Fibroblast of villous mesenchyme (primary cell): ENCODE results near the gene GPR15LG. TPM values are rescaled to one million over a fixed set of nuclear protein-coding genes. Genes with fewer than 3 reads are reported as not detected.

Experiments
- DNase-seq: peaks from one replicate; pipeline ENCODE4 v3.0.0-alpha.2; 2010; ENCODE audit warnings: low read depth
- H3K4me3 ChIP-seq: 2 replicates; pipeline ENCODE4 v1.5.1; 2011; ENCODE audit warnings: low read depth, mild to moderate bottlenecking, low read length
- total RNA-seq: library from RNA; depleted of rRNA; stranded (reverse); fragments of >200 nt; gene quantifications from 2 replicates; pipeline ENCODE4 v1.2.3, GENCODE V29; 2012
- TF ChIP-seq, protein P1 (sequence below): IDR thresholded peaks from 2 replicates; pipeline ENCODE4 v1.5.1; 2012; ENCODE audit warnings: low read depth, mild to moderate bottlenecking, low read length; ENCODE audit not compliant: insufficient read depth

GPR15LG gene
- total RNA-seq, 1 donor = not detected

DNA sequence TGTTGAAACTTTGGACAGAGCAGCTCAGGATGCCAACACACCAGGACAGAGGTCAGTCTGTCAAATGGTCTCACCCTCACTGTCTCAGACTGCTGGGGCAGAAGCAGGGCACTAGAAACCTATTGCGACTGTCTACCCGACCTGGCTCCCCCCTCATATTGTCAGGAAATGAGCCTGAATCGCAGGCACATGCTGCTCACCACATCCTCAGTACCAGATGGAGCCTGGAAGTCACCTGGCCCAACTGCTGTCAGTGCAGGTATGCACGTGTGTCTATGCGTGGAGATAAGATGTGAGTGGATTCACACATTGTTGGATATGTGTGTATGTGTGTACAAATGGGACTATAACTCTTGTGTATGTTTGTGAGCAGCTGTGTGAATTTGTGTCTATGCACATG is 17.5 kb downstream of the GPR15LG start:
- DNase-seq = no peak
- TF ChIP-seq, protein P1, sequence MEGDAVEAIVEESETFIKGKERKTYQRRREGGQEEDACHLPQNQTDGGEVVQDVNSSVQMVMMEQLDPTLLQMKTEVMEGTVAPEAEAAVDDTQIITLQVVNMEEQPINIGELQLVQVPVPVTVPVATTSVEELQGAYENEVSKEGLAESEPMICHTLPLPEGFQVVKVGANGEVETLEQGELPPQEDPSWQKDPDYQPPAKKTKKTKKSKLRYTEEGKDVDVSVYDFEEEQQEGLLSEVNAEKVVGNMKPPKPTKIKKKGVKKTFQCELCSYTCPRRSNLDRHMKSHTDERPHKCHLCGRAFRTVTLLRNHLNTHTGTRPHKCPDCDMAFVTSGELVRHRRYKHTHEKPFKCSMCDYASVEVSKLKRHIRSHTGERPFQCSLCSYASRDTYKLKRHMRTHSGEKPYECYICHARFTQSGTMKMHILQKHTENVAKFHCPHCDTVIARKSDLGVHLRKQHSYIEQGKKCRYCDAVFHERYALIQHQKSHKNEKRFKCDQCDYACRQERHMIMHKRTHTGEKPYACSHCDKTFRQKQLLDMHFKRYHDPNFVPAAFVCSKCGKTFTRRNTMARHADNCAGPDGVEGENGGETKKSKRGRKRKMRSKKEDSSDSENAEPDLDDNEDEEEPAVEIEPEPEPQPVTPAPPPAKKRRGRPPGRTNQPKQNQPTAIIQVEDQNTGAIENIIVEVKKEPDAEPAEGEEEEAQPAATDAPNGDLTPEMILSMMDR = no peak
- H3K4me3 ChIP-seq = no peak overlapping the region

DNA sequence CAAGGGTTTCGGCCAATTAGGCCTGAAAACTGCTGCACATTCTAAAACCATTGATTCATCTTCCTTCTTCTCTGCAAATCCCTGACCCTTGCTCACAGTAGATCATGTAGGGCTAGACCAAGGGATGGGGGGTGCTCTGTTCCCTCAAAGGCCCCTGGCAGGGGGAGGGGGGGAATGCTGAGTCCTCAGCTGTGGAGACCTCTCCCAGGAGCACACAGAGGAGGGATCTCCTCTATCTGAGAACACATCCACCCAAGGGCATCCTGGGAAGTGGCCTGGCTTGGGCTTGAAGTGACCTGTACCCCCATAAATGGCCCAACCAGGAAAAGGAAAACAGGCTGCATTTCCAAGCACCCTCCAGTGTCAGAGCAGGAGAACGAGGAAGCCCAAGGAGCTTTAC is 19.7 kb downstream of the GPR15LG start:
- TF ChIP-seq, protein P1 = no peak
- H3K4me3 ChIP-seq = no peak overlapping the region
- DNase-seq = no peak

DNA sequence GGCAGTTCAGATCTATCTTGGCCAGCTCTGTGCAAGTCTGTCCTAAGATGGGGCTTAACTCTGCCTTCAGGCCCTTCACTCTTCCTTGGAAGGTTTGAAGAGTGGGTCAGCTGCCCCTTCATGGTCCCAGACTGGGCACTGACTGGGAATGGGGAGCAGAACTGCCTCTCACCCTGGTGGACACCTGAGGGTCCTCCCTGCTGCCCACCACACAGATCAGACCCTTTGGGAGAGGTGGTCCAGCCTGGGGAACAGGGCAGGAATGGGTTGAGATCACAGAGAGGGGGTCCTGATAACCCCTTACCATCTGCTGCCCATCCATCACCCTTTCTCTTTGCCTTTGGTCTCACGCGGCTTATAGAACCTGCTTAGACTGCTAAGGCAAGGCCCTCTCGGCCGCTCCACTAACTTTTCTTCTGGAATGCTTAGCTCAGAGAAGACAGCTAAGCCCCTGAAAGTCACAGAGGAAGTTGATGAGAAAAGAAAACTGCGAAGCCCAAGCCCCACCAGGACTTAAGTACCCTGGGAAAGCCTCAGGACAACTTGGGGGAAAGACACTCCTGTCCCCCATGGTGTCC is 20.3 kb downstream of the GPR15LG start:
- TF ChIP-seq, protein P1 = no peak
- peak overlapping the region; percentile 21 for H3K4me3 ChIP-seq
- peak; percentile 3 for DNase-seq

DNA sequence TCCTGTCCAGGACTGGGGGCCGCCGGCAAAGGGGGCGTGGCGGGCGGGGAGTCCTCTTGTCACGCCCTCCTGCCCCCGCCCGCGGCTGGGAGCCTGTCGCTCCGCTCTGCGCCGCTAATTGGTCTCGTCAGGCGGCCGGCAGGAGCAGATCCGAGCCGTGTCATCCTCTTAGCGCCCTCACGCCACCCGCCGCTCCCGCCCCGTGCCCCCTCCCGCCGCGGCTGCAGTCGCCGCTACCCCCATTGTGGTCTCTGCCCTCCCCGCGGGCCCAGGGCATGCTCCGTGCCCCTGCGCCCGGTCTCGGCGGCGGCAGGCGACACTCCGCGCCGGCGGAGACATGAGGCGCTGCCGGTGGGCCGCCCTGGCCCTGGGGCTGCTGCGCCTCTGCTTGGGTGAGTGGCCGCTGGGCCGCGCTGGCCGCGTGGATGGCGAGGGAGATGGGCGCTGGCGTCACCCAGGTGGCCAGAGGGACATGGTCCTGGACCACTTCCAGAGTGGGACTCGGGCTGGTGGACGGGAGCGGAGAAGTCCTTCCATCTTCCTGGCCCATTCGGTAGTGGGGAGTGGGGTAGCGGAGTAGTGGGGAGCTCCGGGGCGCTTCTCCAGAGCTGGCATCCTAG is 20.9 kb downstream of the GPR15LG start, which contains the start of gene CDHR1:
Gene CDHR1 (plus strand): TSS at position 114 of the 620 bp plus-strand sequence. CDS start 224 bp downstream, at position 338.
- H3K4me3 ChIP-seq = peak within 1 kb of the TSS; percentile 21
- no peak for DNase-seq
- TF ChIP-seq, protein P1 = no peak

DNA sequence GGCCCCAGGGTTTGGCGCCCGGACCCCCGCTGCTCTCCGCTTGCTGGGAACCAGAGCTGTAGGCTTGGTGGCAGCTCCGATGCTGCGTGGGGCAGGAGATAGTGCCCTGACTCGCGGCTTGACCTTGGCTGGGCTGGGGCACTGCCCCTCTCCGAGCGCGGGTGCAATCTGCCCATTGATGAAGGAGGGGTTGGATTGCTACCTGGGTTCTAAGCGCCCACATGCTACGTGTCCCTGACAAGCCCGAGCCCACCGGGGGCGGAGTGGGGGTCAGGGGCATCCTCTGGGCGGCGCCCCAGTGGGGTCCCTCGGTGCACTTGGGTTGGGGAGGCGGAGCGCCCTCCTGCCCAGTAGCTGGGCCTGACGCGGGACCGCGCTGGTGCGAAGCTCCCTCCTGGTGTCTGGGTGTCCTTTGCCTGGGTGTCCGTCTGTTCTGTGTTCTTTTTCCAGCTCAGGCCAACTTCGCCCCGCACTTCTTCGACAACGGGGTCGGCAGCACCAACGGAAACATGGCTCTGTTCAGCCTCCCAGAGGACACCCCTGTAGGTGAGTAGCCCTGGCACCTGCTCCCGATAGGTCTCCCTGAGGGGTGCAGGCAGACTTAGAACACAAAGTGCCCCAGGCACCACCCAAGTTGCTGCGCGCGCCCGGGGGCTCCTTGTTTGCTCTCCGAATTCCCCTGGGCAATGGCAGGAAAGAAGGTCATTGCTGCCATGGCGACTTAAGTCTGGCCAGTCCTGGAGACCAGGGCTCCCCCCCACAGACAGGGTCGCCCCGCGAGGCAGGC is 21.6 kb downstream of the GPR15LG start:
- DNase-seq = no peak
- no peak overlapping the region for H3K4me3 ChIP-seq
- TF ChIP-seq, protein P1 = no peak

DNA sequence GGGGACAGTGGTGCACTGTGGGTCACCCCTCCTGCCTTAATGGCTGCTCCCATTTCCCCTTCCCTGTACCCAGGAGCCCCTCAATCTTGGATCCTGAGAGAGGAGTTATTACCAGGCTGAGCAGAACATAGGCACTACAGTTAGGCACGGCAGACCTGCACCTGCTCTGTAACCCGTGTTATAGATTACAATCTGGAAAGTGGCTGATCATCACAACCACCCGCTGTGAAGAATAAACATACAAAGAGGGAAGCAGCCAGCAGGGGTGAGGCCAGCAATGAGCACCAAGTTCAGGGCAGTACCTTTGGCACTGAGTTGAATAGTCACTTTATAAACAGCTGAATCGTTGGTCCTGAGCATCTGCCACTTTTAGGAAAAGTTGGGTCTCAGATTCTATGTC is 22.5 kb downstream of the GPR15LG start:
- DNase-seq = no peak
- TF ChIP-seq, protein P1 = no peak
- H3K4me3 ChIP-seq = no peak overlapping the region
